ENCODE data around the gene RASIP1.
"Not testable (repeated sequence)": the region's sequence is repeated elsewhere in the genome, so short reads cannot be mapped to it uniquely, and the experiment has no call there.

The RASIP1 gene

GRCh38 chr19:48731452-48731851 lies 9.0 kb downstream of the RASIP1 start:
- DNase-seq, result no peak

GRCh38 chr19:48728911-48729664 lies 11.3 kb downstream of the RASIP1 start:
- no peak for DNase-seq

- DNase-seq, result no peak
Observed at GRCh38 chr19:48726556-48726955, 13.9 kb downstream of the RASIP1 start.

DNA sequence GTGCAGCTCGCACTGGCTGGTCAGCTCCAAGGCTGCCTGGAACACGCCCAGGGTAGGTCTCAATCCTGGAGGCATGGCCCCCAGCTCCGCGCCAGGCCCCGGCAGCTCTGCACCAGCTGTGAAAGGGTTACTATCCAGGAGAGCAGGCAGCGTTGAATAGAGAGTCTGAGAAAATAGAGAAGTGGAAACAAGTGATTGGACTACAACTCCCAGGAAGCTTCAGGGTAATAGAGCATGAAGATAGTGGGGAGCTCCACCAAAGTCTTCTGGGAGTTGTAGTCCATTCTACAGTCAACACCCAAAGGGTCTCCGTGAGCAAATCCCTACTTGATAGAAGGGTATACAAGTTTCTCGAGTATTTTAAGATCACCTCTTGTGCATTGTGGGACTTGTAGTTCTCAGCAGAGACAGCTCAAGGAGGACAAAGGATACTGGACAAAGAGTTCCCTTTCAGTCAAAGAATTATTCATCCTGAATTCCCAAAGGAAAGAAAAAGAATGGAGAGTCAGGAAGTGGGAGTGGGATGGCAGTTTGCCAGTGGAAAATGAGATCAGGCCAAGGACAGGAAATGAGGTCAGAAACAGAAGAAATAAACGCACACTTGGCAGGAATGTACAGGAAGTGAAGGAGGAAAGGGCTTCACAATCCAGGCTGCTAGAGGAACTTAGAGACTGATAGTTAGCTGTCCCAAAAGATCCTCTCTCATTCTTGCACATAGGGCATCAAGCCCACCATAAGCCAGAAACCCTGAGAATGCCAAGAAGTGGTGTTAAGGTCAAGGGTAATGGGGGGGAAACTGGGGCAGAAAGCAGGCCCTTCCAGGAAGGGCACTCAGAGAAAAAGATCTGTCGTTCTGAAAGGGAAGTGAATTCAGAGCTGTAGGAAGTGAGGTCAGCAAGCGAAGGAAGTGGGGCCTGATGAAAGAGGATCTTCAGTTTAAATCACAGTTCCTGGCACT lies 15.3 kb downstream of the RASIP1 start:
- DNase-seq, result no peak

DNA sequence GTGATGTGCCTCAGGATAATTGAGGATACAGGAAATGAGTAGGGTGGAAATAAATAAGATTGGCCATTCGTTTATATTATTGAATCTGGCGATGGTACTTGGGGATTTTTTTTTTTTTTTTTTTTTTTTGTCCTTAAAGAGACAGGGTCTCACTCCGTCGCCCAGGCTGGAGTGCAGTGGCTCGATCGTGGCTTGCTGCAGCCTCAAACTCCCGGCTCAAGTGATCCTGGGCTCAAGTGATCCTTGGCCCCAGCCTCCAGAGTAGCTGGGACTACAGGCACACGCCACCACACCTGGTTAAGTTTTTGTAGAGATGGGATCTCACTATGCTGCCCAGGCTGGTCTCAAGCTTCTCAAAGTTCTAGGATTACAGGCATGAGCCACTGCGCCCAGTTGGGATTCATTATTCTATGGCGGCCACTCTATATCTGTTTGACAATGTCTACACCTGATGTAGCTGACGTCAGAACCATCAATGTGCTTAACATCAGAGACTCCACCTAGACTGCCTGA lies 18.2 kb downstream of the RASIP1 start:
- DNase-seq, result no peak

- DNase-seq, result peak; percentile 96
Observed at GRCh38 chr19:48720613-48721296, 19.7 kb downstream of the RASIP1 start.

- DNase-seq, result no peak
Observed at GRCh38 chr19:48720251-48720612, 20.2 kb downstream of the RASIP1 start.

GRCh38 chr19:48719263-48720171 lies 20.9 kb downstream of the RASIP1 start, which contains the start of gene MAMSTR:
Gene MAMSTR, minus strand, starts transcription at chr19:48719725. Its CDS starts 694 bp downstream, at chr19:48719031.
- no peak for DNase-seq

GRCh38 chr19:48718711-48719231 lies 21.6 kb downstream of the RASIP1 start:
- DNase-seq, result no peak

- DNase-seq, result not testable (repeated sequence)
Observed at GRCh38 chr19:48718106-48718505, 22.3 kb downstream of the RASIP1 start.

GRCh38 chr19:48716562-48717291 lies 23.7 kb downstream of the RASIP1 start:
- DNase-seq, result peak; percentile 74

DNA sequence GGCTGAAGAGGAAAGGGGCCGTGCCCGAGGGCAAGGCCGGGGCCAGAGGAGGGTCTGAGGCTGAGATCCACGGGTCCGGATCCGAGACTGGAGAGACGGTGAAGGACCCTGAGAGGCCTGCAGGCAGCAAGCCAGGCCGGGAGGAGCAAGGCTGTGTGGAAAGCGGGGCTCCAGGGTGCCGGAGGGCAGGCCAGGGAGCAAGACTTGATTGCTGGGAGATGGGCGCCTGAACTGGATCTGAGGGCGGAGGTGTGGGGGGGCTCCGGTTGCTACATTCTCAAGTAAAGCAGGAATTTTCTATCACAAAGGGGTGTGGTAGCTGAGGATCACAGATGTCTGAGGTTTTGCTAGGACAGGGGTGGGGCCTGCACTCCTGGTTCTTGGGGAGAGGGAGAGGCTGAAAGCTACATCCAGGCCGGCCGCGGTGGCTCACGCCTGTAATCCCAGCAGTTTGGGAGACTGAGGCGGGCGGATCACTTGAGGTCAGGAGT lies 24.7 kb downstream of the RASIP1 start:
- DNase-seq, result peak; percentile 17

- DNase-seq, result no peak
Observed at GRCh38 chr19:48714759-48715675, 25.4 kb downstream of the RASIP1 start.

DNA sequence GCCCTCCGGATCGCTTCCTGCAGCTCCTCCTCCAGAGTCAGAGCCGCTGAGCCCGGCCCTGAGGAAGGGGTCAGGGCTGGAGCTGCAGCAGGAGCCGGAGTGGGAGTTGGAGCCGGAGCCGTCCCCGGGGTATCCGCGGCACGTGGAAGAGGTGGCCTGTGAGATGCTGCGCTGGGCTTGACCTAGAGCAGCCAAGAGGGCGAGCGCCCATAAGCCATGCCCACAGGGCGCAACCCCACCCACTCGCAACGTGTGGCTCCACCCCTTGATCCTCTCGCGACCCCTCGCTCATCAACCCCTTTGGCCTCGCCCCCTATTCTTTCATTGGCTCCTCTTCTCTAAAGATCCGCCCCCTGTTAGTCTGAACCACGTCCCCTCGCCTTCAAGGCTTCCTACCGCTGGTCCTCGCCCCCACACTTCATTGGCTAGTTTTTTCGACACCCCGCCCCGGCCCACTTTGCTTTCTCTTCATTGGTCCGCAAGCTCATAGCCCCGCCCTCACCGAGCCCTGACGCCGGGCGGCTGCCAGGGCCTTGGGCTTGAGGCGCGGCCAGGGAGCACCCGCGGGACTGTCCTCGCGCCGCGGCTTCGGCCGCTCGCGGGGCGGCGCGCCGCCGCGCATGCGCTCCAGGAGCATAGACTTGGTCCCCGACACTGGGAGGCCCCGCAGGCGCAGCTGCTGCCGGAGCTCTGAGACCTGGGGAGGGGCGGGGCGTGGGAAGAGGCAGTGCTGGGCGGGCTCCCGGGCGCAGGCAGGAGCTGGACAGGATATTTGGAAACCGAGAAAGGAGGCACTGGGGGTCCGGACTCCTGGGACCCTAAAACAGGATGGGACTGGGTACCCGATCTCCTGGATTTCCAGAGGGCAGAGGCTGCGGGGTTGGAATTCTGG lies 26.3 kb downstream of the RASIP1 start:
- DNase-seq, result peak; percentile 98

DNA sequence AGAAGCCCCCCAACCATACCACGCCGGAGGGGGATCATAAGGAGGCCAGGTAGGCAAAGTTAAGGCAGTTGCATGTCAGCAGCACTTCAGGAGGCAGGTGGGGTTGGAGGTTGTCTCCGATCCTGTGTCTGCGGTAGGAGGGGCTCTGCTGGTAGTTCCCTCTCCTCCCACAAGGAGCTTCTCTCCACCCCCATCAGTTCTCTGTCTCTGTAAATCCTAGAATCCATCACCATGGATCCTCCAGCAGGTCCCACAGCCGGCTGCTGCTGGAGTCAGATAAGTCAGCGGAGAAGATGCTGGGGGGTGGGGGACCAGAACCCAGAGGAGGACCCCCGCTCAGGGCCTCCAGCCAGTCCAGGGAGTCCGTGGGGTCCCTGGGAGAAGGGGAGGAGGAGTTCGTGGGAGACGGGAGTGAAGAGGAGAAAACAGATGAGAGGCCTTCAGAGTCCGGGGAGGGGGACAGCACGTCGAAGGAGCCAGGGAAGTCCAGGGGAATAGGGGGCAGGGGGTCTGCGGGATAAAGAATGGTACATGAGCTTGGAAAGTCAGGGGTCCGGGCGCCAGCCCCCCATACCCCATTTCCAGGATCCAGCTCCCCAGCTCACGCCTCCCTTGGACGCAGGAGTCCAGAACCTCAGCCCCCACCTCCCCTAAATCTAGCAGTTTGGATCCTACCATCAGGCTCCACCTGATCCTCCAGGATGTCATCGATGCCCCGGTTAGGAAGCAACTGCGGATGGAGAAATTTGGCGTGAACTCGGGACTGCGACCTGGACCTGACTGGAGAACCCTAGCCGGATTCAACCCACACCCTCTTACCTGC lies 27.2 kb downstream of the RASIP1 start:
- DNase-seq, result no peak

DNA sequence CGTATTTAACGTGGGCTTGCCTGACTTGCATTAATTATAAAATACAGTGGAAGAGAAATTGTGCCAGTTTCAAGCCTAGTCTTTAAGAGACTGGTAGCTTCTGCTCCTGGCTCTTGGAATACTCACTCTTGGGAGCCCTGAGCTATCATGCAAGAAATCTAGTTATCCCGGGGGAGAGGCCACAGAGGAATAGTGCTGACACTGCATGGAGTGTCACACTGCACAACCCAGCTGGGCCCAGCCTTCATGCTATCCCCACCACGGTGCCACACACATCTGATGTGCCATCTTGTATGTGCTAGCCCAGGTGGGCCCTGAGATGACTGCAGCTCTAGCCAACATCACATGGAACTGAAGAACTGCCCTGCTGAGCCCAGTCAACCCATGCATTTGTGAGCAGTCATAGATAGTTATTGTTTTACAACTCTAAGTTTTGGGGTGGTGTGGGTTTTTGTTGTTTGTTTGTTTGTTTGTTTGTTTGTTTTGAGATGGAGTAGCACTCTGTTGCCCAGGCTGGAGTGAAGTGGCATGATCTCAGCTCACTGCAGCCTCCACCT lies 29.2 kb downstream of the RASIP1 start:
- no peak for DNase-seq

GRCh38 chr19:48708471-48708870 lies 31.9 kb downstream of the RASIP1 start:
- DNase-seq, result no peak
